A549 (cell line): ENCODE results near the gene ZNF276. TPM values are rescaled to one million over a fixed set of nuclear protein-coding genes. Genes with fewer than 3 reads are reported as not detected.

Source experiments
- ATAC-seq, 2 experiments: fragments of 200-7000 bp in 1 of 2; fragments of >200 bp in 1 of 2; cut with Nextera tagmentation in 1 of 2; cut with Tn5 transposase in 1 of 2; 3 replicates each; pipeline versions ENCODE4 v1.8.0 to v1.9.1; 2018 to 2020; ENCODE audit warnings: mild to moderate bottlenecking in 1 of 2, moderate library complexity in 1 of 2
- CTCF ChIA-PET: fragments of 300-600 bp; sonication (Branson Sonifier 250); formaldehyde crosslinking; extraction: SDS; loops from one replicate; lab custom pipeline; 2021; ENCODE audit warnings: antibody characterized with exemption, inconsistent platforms; lab: Yijun Ruan, JAX
- POLR2A ChIA-PET: fragments of 350-600 bp; formaldehyde crosslinking; extraction: SDS; loops from one replicate; lab custom pipeline; 2021; ENCODE audit warnings: antibody characterized with exemption, inconsistent platforms; lab: Yijun Ruan, JAX
- DNase-seq, 2 experiments: peaks; one replicate each; pipeline versions ENCODE4 v3.0.0 to v3.0.0-alpha.2; 2011 to 2016; ENCODE audit warnings: low read depth in 1 of 2, low spot score in 1 of 2
- FAIRE-seq: peaks from 2 replicates; lab custom pipeline; 2011; peaks lifted over from hg19 to GRCh38; lab: Jason Lieb, UNC
- H3K27ac ChIP-seq, 2 experiments: fragments of >200 bp; sonication (Bioruptor Twin); formaldehyde crosslinking; 3 replicates each; pipeline ENCODE4 v1.5.1; 2016 to 2017
- H3K4me1 ChIP-seq: fragments of >200 bp; sonication (Bioruptor Twin); formaldehyde crosslinking; 3 replicates; pipeline ENCODE4 v1.6.1; 2016
- H3K4me2 ChIP-seq: fragments of >200 bp; sonication (Bioruptor Twin); formaldehyde crosslinking; 3 replicates; pipeline ENCODE4 v1.6.1; 2016
- H3K4me3 ChIP-seq: fragments of >200 bp; sonication (Bioruptor Twin); formaldehyde crosslinking; 3 replicates; pipeline ENCODE4 v1.5.1; 2016
- H3K9me3 ChIP-seq: fragments of >200 bp; sonication (Bioruptor Twin); formaldehyde crosslinking; 3 replicates; pipeline ENCODE4 v1.6.1; 2016
- BHLHE40 ChIP-seq: IDR thresholded peaks from 2 replicates; pipeline ENCODE4 v1.6.1; 2012; ENCODE audit warnings: low read depth, low read length, inconsistent platforms
- CEBPB ChIP-seq, 2 experiments: fragments of >200 bp in 1 of 2; sonication (Bioruptor Twin) in 1 of 2; formaldehyde crosslinking in 1 of 2; IDR thresholded peaks; 2 replicates each; pipeline ENCODE4 v1.6.1; 2012 to 2016
- CHD2 ChIP-seq: fragments of 150-350 bp; IDR thresholded peaks from 2 replicates; pipeline ENCODE4 v1.6.1; 2014; ENCODE audit warnings: low read length; ENCODE audit not compliant: partially characterized antibody
- EHF ChIP-seq: fragments of 250-450 bp; sonication (Bioruptor Pico); IDR thresholded peaks from 2 replicates; pipeline ENCODE4 v1.5.0; 2020; ENCODE audit warnings: mild to moderate bottlenecking
- EP300 ChIP-seq, 2 experiments: fragments of >200 bp; sonication (Bioruptor Twin); formaldehyde crosslinking; IDR thresholded peaks; 2 replicates in 1 of 2; 3 replicates in 1 of 2; pipeline ENCODE4 v1.6.1; 2016 to 2017
- FOSL2 ChIP-seq, 2 experiments: fragments of 450-650 bp in 1 of 2; fragments of >200 bp in 1 of 2; sonication (Bioruptor Twin) in 1 of 2; formaldehyde crosslinking; IDR thresholded peaks; 2 replicates each; pipeline versions ENCODE4 v1.5.0 to v1.6.1; 2016 to 2020; ENCODE audit warnings: mild to moderate bottlenecking in 1 of 2, moderate library complexity in 1 of 2
- JUN ChIP-seq, 2 experiments: fragments of >200 bp; sonication (Bioruptor Twin); formaldehyde crosslinking; IDR thresholded peaks; 2 replicates in 1 of 2; 3 replicates in 1 of 2; pipeline ENCODE4 v1.6.1; 2016 to 2017
- KDM5A ChIP-seq: fragments of 200-600 bp; sonication (generic); IDR thresholded peaks from 2 replicates; pipeline ENCODE4 v1.6.1; 2016; ENCODE audit warnings: antibody characterized with exemption, mild to moderate bottlenecking
- NFE2L2 ChIP-seq: fragments of 150-350 bp; conservative IDR thresholded peaks from 2 replicates; pipeline ENCODE4 v1.6.1; 2014; ENCODE audit warnings: low read length
- PHF8 ChIP-seq: fragments of 200-600 bp; sonication (generic); IDR thresholded peaks from 2 replicates; pipeline ENCODE4 v1.6.1; 2016; ENCODE audit warnings: low read depth, mild to moderate bottlenecking, antibody characterized with exemption, moderate library complexity, borderline replicate concordance
- WGBS: methylation state at CpG from one replicate; pipeline ENCODE4 v1.1.6; 2017; ENCODE audit errors: missing lambda C conversion rate; 5-methylcytosine and 5-hydroxymethylcytosine counted together
- polyA plus RNA-seq, 4 experiments: library from polyadenylated mRNA; depleted of rRNA in 3 of 4; stranded (reverse); fragments of >200 nt; fragmentation: RNase III in 1 of 4; extraction: RNeasy Plus Mini Kit Qiagen cat#74134 plus additional on column Dnase treatment in 1 of 4; gene quantifications; 2 replicates in 3 of 4; 3 replicates in 1 of 4; pipeline ENCODE4 v1.2.3, GENCODE V29; 2011 to 2017
- TF ChIP-seq, protein P1 (sequence below): IDR thresholded peaks from 2 replicates; pipeline ENCODE4 v1.6.1; 2012; ENCODE audit warnings: low read depth, borderline replicate concordance
- TF ChIP-seq, protein P2 (sequence below): IDR thresholded peaks from 2 replicates; pipeline ENCODE4 v1.6.1; 2012
- TF ChIP-seq, protein P3 (sequence below): fragments of >200 bp; sonication (Bioruptor Twin); formaldehyde crosslinking; IDR thresholded peaks from 3 replicates; pipeline ENCODE4 v1.5.1; 2016
- TF ChIP-seq, protein P4 (sequence below): fragments of 200-600 bp; sonication (generic); IDR thresholded peaks from 2 replicates; pipeline ENCODE4 v1.6.1; 2016; ENCODE audit warnings: antibody characterized with exemption, mild to moderate bottlenecking, moderate library complexity

ZNF276 gene
- polyA plus RNA-seq, 2 of the 4 experiments (the other 2 are of a cell fraction) = 6.5 to 15.1 TPM

DNA sequence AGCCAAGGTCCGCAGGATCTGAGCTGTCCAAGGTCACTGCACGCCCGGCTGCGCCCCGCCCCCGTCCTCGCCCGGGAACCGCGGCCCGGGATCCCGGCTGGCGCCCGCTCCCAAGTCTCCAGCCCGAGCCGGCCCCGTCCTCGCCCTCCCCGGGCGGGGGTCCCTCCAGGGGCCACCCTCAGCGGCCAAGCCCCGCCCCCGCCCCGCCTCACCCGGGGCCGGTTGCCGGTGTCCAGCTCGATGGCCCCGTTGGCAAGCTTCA lies 855 bp upstream of the ZNF276 start:
- no peak for FAIRE-seq
- 3% methylated on average over 7 of the region's 29 CpGs for WGBS
- DNase-seq = no peak
- Histone ChIP-seq H3K4me3 (peak overlapping the region; percentile 94), H3K27ac (peak overlapping the region; percentile 96 to 99), H3K4me2 (peak overlapping the region; percentile 98), H3K4me1 (peaks cover 32% of the 10 kb centered on the region), H3K9me3 (no peaks in the 10 kb centered on the region)
- ChIA-PET POLR2A (interaction anchor here (1.0 to 1.9 kb wide), 3 partner anchors 14 to 202 kb away, joined by 3 to 14 read pairs (median 5); partner anchors contain the start of genes TCF25 and TUBB3), CTCF (interaction anchor here (6.8 kb wide), 1 partner anchor 15 kb away, joined by 77 read pairs; no protein-coding TSS in a partner anchor)
- ATAC-seq = peak; percentile 9 to 17; a peak in 5 of 6 replicates
- TF ChIP-seq BHLHE40 = no peak
- TF ChIP-seq CHD2 = peak; percentile 2

DNA sequence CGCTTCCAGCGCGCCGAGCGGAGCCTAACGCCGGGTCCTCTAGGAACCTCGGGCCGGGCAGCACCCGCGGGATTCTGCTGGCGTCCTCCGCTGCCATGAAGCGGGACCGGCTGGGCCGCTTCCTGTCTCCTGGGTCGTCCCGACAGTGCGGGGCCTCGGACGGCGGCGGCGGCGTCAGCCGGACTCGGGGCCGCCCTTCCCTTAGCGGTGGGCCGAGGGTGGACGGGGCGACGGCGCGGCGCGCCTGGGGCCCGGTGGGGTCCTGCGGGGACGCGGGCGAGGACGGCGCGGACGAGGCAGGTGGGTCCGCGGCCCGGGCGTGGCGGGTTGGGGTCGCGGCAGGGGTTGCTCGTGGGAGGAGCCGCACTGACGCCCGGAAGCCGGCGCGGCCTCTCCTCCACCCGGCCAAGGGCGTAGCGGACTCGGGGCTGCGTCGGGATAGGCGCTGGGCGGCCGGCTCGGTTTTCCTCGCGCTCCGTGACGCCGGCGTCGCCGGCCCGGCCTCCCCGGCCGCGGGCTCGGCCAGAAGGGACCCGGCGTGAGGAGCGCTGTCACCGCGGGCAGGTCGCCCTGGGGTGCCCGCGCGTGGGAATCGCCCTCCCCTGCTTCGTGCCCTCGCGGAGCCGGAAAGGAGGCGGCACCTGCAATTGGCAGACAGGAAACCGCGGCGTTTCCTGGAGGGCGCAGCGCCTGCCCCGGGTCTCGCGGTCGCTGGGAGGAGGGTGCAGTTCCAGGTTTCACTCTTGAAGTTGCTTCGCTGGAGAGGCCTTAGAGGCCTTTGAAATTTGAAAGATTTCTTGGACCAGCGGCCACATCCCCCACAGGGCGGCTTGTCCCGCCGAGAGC lies 432 bp downstream of the ZNF276 start:
- H3K4me1 ChIP-seq = peaks cover 32% of the 10 kb centered on the region
- TF ChIP-seq, protein P1, sequence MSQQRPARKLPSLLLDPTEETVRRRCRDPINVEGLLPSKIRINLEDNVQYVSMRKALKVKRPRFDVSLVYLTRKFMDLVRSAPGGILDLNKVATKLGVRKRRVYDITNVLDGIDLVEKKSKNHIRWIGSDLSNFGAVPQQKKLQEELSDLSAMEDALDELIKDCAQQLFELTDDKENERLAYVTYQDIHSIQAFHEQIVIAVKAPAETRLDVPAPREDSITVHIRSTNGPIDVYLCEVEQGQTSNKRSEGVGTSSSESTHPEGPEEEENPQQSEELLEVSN = 0 out of 2 replicates have a peak, but pooled peaks have one; percentile 32
- TF ChIP-seq CHD2 (peak; percentile 72), EP300 (IDR thresholded peaks at IDR 0.05) (no peak), FOSL2 (IDR thresholded peaks at IDR 0.05) (no peak), FOSL2 (CRISPR knock-in tag; IDR thresholded peaks at IDR 0.05) (peak; percentile 2; the same call in 1 of the 2 replicates), EHF (no peak), CEBPB (IDR thresholded peaks at IDR 0.05) (no peak), KDM5A (no peak), PHF8 (peak; percentile 10; the same call in 1 of the 2 replicates), NFE2L2 (no peak), JUN (IDR thresholded peaks at IDR 0.05) (0 out of 5 replicates have a peak, but pooled peaks of 1 of the 2 experiments have one; percentile 13)
- TF ChIP-seq, protein P2, sequence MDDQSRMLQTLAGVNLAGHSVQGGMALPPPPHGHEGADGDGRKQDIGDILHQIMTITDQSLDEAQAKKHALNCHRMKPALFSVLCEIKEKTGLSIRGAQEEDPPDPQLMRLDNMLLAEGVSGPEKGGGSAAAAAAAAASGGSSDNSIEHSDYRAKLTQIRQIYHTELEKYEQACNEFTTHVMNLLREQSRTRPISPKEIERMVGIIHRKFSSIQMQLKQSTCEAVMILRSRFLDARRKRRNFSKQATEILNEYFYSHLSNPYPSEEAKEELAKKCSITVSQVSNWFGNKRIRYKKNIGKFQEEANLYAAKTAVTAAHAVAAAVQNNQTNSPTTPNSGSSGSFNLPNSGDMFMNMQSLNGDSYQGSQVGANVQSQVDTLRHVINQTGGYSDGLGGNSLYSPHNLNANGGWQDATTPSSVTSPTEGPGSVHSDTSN = peak; percentile 19
- TF ChIP-seq, protein P3, sequence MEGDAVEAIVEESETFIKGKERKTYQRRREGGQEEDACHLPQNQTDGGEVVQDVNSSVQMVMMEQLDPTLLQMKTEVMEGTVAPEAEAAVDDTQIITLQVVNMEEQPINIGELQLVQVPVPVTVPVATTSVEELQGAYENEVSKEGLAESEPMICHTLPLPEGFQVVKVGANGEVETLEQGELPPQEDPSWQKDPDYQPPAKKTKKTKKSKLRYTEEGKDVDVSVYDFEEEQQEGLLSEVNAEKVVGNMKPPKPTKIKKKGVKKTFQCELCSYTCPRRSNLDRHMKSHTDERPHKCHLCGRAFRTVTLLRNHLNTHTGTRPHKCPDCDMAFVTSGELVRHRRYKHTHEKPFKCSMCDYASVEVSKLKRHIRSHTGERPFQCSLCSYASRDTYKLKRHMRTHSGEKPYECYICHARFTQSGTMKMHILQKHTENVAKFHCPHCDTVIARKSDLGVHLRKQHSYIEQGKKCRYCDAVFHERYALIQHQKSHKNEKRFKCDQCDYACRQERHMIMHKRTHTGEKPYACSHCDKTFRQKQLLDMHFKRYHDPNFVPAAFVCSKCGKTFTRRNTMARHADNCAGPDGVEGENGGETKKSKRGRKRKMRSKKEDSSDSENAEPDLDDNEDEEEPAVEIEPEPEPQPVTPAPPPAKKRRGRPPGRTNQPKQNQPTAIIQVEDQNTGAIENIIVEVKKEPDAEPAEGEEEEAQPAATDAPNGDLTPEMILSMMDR = no peak
- TF ChIP-seq, protein P4, sequence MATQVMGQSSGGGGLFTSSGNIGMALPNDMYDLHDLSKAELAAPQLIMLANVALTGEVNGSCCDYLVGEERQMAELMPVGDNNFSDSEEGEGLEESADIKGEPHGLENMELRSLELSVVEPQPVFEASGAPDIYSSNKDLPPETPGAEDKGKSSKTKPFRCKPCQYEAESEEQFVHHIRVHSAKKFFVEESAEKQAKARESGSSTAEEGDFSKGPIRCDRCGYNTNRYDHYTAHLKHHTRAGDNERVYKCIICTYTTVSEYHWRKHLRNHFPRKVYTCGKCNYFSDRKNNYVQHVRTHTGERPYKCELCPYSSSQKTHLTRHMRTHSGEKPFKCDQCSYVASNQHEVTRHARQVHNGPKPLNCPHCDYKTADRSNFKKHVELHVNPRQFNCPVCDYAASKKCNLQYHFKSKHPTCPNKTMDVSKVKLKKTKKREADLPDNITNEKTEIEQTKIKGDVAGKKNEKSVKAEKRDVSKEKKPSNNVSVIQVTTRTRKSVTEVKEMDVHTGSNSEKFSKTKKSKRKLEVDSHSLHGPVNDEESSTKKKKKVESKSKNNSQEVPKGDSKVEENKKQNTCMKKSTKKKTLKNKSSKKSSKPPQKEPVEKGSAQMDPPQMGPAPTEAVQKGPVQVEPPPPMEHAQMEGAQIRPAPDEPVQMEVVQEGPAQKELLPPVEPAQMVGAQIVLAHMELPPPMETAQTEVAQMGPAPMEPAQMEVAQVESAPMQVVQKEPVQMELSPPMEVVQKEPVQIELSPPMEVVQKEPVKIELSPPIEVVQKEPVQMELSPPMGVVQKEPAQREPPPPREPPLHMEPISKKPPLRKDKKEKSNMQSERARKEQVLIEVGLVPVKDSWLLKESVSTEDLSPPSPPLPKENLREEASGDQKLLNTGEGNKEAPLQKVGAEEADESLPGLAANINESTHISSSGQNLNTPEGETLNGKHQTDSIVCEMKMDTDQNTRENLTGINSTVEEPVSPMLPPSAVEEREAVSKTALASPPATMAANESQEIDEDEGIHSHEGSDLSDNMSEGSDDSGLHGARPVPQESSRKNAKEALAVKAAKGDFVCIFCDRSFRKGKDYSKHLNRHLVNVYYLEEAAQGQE = peak; percentile 68
- peak; percentile 39 to 50 for ATAC-seq
- H3K9me3 ChIP-seq = no peaks in the 10 kb centered on the region
- peak overlapping the region; percentile 96 to 99 for H3K27ac ChIP-seq
- ChIA-PET POLR2A (no interaction called here), CTCF (interaction anchor here (2.1 to 3.4 kb wide), 2 partner anchors 16 to 22 kb away, joined by 10 to 14 read pairs; no protein-coding TSS in a partner anchor)
- H3K4me2 ChIP-seq = peak overlapping the region; percentile 98
- H3K4me3 ChIP-seq = peak overlapping the region; percentile 94
- peak; percentile 42 to 56 for DNase-seq
- 0% methylated on average over 30 of the region's 112 CpGs for WGBS
- no peak for FAIRE-seq
